Esophagus squamous epithelium (tissue), 4 donors: ENCODE results near the gene TMCO4.

Experiments used
- CTCF ChIP-seq, 6 experiments: fragments of 450-650 bp in 4 of 6; fragments of 200-600 bp in 2 of 6; sonication (generic) in 2 of 6; IDR thresholded peaks; one replicate each; pipeline ENCODE4 v1.5.1; 2016 to 2019; ENCODE audit warnings: antibody characterized with exemption in 6 of 6, mild to moderate bottlenecking in 4 of 6, moderate library complexity in 4 of 6
- POLR2A ChIP-seq, 4 donors: fragments of 450-650 bp; IDR thresholded peaks; one replicate each; pipeline ENCODE4 v1.6.1; 2017; ENCODE audit warnings: antibody characterized with exemption in 4 of 4, mild to moderate bottlenecking in 4 of 4, moderate library complexity in 3 of 4

GRCh38 chr1:19835578-19835977, 35.9 kb upstream of the TMCO4 start:
- no peak for TF ChIP-seq CTCF (IDR thresholded peaks at IDR 0.05)
- no peak for TF ChIP-seq POLR2A (IDR thresholded peaks at IDR 0.05)
